MM.1S (cell line): ENCODE measurements around the gene ADAMTS3.

Experiments
- DNase-seq: peaks from one replicate; pipeline ENCODE4 v3.0.0-alpha.2; 2015
- H2AFZ ChIP-seq: fragments of 300-600 bp; sonication (generic); 2 replicates; pipeline ENCODE4 v1.6.0; 2016; ENCODE audit warnings: antibody characterized with exemption, low read length
- H3F3A ChIP-seq: fragments of 300-600 bp; sonication (generic); 2 replicates; pipeline ENCODE4 v1.6.1; 2016; ENCODE audit warnings: mild to moderate bottlenecking, antibody characterized with exemption, low read length, moderate library complexity, mixed read lengths; ENCODE audit not compliant: insufficient read depth
- H3K27ac ChIP-seq: fragments of 300-600 bp; sonication (generic); 2 replicates; pipeline ENCODE4 v1.5.1; 2016; ENCODE audit warnings: mild to moderate bottlenecking, low read length
- H3K27me3 ChIP-seq: fragments of 300-600 bp; sonication (generic); replicated peaks from 2 replicates; pipeline ENCODE4 v1.6.0; 2016; ENCODE audit warnings: low read length; ENCODE audit not compliant: insufficient read depth
- H3K36me3 ChIP-seq: fragments of 300-600 bp; sonication (generic); replicated peaks from 2 replicates; pipeline ENCODE4 v1.6.1; 2016; ENCODE audit warnings: mild to moderate bottlenecking, low read length, mixed read lengths; ENCODE audit not compliant: insufficient read depth
- H3K4me1 ChIP-seq: fragments of 300-600 bp; sonication (generic); 2 replicates; pipeline ENCODE4 v1.6.1; 2016; ENCODE audit warnings: low read length, mixed read lengths
- H3K4me2 ChIP-seq: fragments of 300-600 bp; sonication (generic); 2 replicates; pipeline ENCODE4 v1.6.0; 2016; ENCODE audit warnings: low read depth, low read length
- H3K4me3 ChIP-seq: fragments of 300-600 bp; sonication (generic); 2 replicates; pipeline ENCODE4 v1.5.1; 2016; ENCODE audit warnings: low read length, mixed read lengths
- H3K79me2 ChIP-seq: fragments of 300-600 bp; sonication (generic); 2 replicates; pipeline ENCODE4 v1.6.1; 2016; ENCODE audit warnings: mixed run types, low read length, mixed read lengths
- H3K9ac ChIP-seq: fragments of 300-600 bp; sonication (generic); 2 replicates; pipeline ENCODE4 v1.6.1; 2016; ENCODE audit warnings: low read length, mixed read lengths
- H3K9me2 ChIP-seq: fragments of 300-600 bp; sonication (generic); replicated peaks from 2 replicates; pipeline ENCODE4 v1.6.1; 2016; ENCODE audit warnings: mild to moderate bottlenecking, low read length, mixed read lengths; ENCODE audit not compliant: insufficient read depth
- H3K9me3 ChIP-seq: fragments of 300-600 bp; sonication (generic); replicated peaks from 2 replicates; pipeline ENCODE4 v1.6.1; 2016; ENCODE audit warnings: mild to moderate bottlenecking, low read length, mixed read lengths; ENCODE audit not compliant: insufficient read depth
- H4K20me1 ChIP-seq: fragments of 300-600 bp; sonication (generic); 2 replicates; pipeline ENCODE4 v1.6.1; 2016; ENCODE audit warnings: mild to moderate bottlenecking, low read length, moderate library complexity, mixed read lengths; ENCODE audit not compliant: insufficient read depth
- CTCF ChIP-seq: fragments of 300-600 bp; sonication (generic); IDR thresholded peaks from 2 replicates; pipeline ENCODE4 v1.5.1; 2016; ENCODE audit warnings: antibody characterized with exemption, low read length, mixed read lengths
- EZH2 ChIP-seq: fragments of 300-600 bp; sonication (generic); optimal IDR thresholded peaks from 2 replicates; pipeline ENCODE3; 2017; ENCODE audit warnings: low read depth, mild to moderate bottlenecking, antibody characterized with exemption, low read length, mixed read lengths
- EZH2phosphoT487 ChIP-seq: fragments of 300-600 bp; sonication (generic); IDR thresholded peaks from 2 replicates; pipeline ENCODE4 v1.6.1; 2018; ENCODE audit warnings: antibody characterized with exemption, low read length

Gene ADAMTS3

GRCh38 chr4:72280252-72280651, 288.8 kb downstream of the ADAMTS3 start:
- Histone ChIP-seq H3K4me2 (no peak overlapping the region), H2AFZ (no peak overlapping the region), H3K9me3 (no peaks in the 10 kb centered on the region), H3K27me3 (no peaks in the 10 kb centered on the region), H4K20me1 (no peaks in the 10 kb centered on the region), H3K9ac (no peak overlapping the region), H3K4me3 (no peak overlapping the region), H3F3A (no peaks in the 10 kb centered on the region), H3K4me1 (no peaks in the 10 kb centered on the region), H3K36me3 (no peaks in the 10 kb centered on the region), H3K79me2 (no peaks in the 10 kb centered on the region), H3K27ac (no peak overlapping the region), H3K9me2 (no peaks in the 10 kb centered on the region)
- no peak for TF ChIP-seq EZH2phosphoT487
- no peak for TF ChIP-seq CTCF
- TF ChIP-seq EZH2, result no peak
- DNase-seq, result no peak

GRCh38 chr4:72275381-72275780, 293.6 kb downstream of the ADAMTS3 start:
- Histone ChIP-seq H3K4me1 (no peaks in the 10 kb centered on the region), H3K27ac (no peak overlapping the region), H3K9ac (no peak overlapping the region), H3K36me3 (no peaks in the 10 kb centered on the region), H3K79me2 (no peaks in the 10 kb centered on the region), H3F3A (no peaks in the 10 kb centered on the region), H3K4me2 (no peak overlapping the region), H2AFZ (no peak overlapping the region), H4K20me1 (no peaks in the 10 kb centered on the region), H3K27me3 (no peaks in the 10 kb centered on the region), H3K9me3 (no peaks in the 10 kb centered on the region), H3K9me2 (no peaks in the 10 kb centered on the region), H3K4me3 (no peak overlapping the region)
- TF ChIP-seq EZH2phosphoT487, result no peak
- no peak for TF ChIP-seq CTCF
- TF ChIP-seq EZH2, result no peak
- no peak for DNase-seq

DNA sequence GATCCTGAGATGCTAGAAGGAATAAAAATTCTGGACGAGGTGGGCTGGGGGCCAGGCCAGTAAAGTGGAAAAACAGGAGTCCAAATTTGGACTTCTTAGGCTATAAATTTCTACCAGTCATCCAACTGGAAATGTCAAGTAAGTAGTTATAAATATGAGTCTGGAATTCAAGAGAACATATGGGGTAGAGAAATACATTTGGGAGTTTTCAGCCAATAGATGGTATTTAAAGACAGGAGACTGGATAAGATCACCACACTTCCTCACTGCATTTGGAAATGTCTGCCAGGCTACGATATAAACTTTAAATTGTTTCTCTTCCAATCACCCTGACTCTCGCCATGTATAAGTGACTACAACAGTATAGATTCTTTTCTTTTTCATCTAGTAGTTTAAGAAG, 294.8 kb downstream of the ADAMTS3 start:
- no peak for DNase-seq
- no peaks in the 10 kb centered on the region for H4K20me1 ChIP-seq
- TF ChIP-seq CTCF (no peak), EZH2phosphoT487 (no peak), EZH2 (no peak)
- no peaks in the 10 kb centered on the region for H3K4me1 ChIP-seq
- H3K4me2 ChIP-seq, result no peak overlapping the region
- no peak overlapping the region for H3K4me3 ChIP-seq
- H3K9me2 ChIP-seq, result no peaks in the 10 kb centered on the region
- H3K79me2 ChIP-seq, result no peaks in the 10 kb centered on the region
- no peak overlapping the region for H2AFZ ChIP-seq
- no peaks in the 10 kb centered on the region for H3K27me3 ChIP-seq
- H3K27ac ChIP-seq, result no peak overlapping the region
- H3K9ac ChIP-seq, result no peak overlapping the region
- no peaks in the 10 kb centered on the region for H3K9me3 ChIP-seq
- no peaks in the 10 kb centered on the region for H3K36me3 ChIP-seq
- H3F3A ChIP-seq, result no peaks in the 10 kb centered on the region

GRCh38 chr4:72255269-72255668, 313.8 kb downstream of the ADAMTS3 start:
- H3K27ac ChIP-seq, result no peak overlapping the region
- H3K9me2 ChIP-seq, result no peaks in the 10 kb centered on the region
- no peak for TF ChIP-seq EZH2phosphoT487
- no peak for TF ChIP-seq CTCF
- no peak for TF ChIP-seq EZH2
- no peak overlapping the region for H3K9ac ChIP-seq
- no peaks in the 10 kb centered on the region for H3K9me3 ChIP-seq
- no peak overlapping the region for H3K4me2 ChIP-seq
- H3K27me3 ChIP-seq, result no peaks in the 10 kb centered on the region
- no peak overlapping the region for H2AFZ ChIP-seq
- H3K4me1 ChIP-seq, result no peaks in the 10 kb centered on the region
- no peak for DNase-seq
- no peak overlapping the region for H3K4me3 ChIP-seq
- H4K20me1 ChIP-seq, result no peaks in the 10 kb centered on the region
- no peaks in the 10 kb centered on the region for H3K79me2 ChIP-seq
- no peaks in the 10 kb centered on the region for H3F3A ChIP-seq
- no peaks in the 10 kb centered on the region for H3K36me3 ChIP-seq
